ENCODE measurements around the gene FRMPD2. TPM values are rescaled to one million over a fixed set of nuclear protein-coding genes. Genes with fewer than 3 reads are reported as not detected.
"Not testable (repeated sequence)": the region's sequence is repeated elsewhere in the genome, so short reads cannot be mapped to it uniquely, and the experiment has no call there.

The FRMPD2 gene
- total RNA-seq, 1 experiment from 2014 or later, result 0.44 TPM

GRCh38 chr10:48154211-48155140, 120.0 kb downstream of the FRMPD2 start:
- H4K20me1 ChIP-seq (ENCODE audit: control insufficient read depth, insufficient read depth, insufficient read length); H3K23me2 ChIP-seq (ENCODE audit: insufficient read length, low read depth, low read length, poor library complexity, severe bottlenecking); H2BK20ac ChIP-seq (ENCODE audit: low read depth, low read length, poor library complexity, severe bottlenecking); H3K27me3 ChIP-seq (ENCODE audit: insufficient read depth, low read length); H2BK15ac ChIP-seq (ENCODE audit: low read depth, low read length); H4K5ac ChIP-seq (ENCODE audit: insufficient read length, low read depth, low read length); H4K8ac ChIP-seq (replicated peaks; ENCODE audit: insufficient read length, low read depth, low read length); H3K14ac ChIP-seq (ENCODE audit: insufficient read depth, low read length); H3T11ph ChIP-seq (ENCODE audit: low read length); H2BK12ac ChIP-seq (ENCODE audit: insufficient read length, low read depth, low read length); H3K4ac ChIP-seq (ENCODE audit: low read depth, low read length); H2BK5ac ChIP-seq (ENCODE audit: insufficient read length, low read length); H2AFZ ChIP-seq (ENCODE audit: low read length); H3K79me1 ChIP-seq (ENCODE audit: insufficient read depth, low read depth, low read length, poor library complexity, severe bottlenecking); H3K27ac ChIP-seq (ENCODE audit: insufficient read length, low read depth, low read length); H3K23ac ChIP-seq (ENCODE audit: insufficient read length, low read depth, low read length); DNase-seq; H3K27ac Mint-ChIP-seq; H3K9ac ChIP-seq (ENCODE audit: extremely low read depth, insufficient read length, low read length); H2AK5ac ChIP-seq (ENCODE audit: insufficient read length, low read length); H3K36me3 Mint-ChIP-seq (ENCODE audit: insufficient read depth in 1 of 3, low read depth in 3 of 3); H3K4me2 ChIP-seq (ENCODE audit: insufficient read depth, insufficient read length, low read length); H3K9me3 ChIP-seq (ENCODE audit: control insufficient read depth, low read depth, low read length); H3K27me3 Mint-ChIP-seq (ENCODE audit: low read depth); H3K4me1 ChIP-seq (ENCODE audit: insufficient read depth, low read length); H3K4me3 Mint-ChIP-seq; H3K4me1 Mint-ChIP-seq; H2BK120ac ChIP-seq (ENCODE audit: low read depth, low read length, poor library complexity, severe bottlenecking); H3K56ac ChIP-seq (ENCODE audit: insufficient read length, low read depth, low read length); H3K18ac ChIP-seq (ENCODE audit: insufficient read length, low read depth, low read length); H4K91ac ChIP-seq (ENCODE audit: insufficient read length, low read depth, low read length); H3K9me3 Mint-ChIP-seq; H3K79me2 ChIP-seq (ENCODE audit: insufficient read depth, low read length): not testable (repeated sequence)
- no CpG with 5 or more reads among the region's 6 CpGs for WGBS (ENCODE audit: extremely low coverage, insufficient read length, low lambda C conversion rate)

DNA sequence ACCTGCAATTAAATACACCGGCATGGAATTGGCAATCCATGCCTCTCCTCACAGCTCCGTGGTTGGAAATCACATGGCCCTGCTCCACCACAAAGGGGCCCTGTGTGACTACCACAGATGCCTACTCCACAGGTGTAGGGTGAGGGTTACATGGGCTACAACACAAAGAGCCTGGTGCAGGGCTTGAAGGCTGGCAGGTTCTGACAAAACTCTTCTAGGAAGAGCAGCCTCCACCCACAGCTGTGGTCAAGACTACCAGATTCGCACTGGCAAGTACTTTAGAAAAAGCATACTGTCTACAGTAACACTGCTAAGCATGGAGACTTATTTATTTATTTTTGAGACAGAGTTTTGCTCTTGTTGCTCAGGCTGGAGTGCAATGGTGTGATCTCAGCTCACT, 126.9 kb downstream of the FRMPD2 start:
- H4K5ac ChIP-seq (ENCODE audit: insufficient read length, low read depth, low read length); H2BK15ac ChIP-seq (ENCODE audit: low read depth, low read length); H3K18ac ChIP-seq (ENCODE audit: insufficient read length, low read depth, low read length); H3K27me3 Mint-ChIP-seq (ENCODE audit: low read depth); H2BK20ac ChIP-seq (ENCODE audit: low read depth, low read length, poor library complexity, severe bottlenecking); H3K27me3 ChIP-seq (ENCODE audit: insufficient read depth, low read length); H2AFZ ChIP-seq (ENCODE audit: low read length); H3K56ac ChIP-seq (ENCODE audit: insufficient read length, low read depth, low read length); H3K23me2 ChIP-seq (ENCODE audit: insufficient read length, low read depth, low read length, poor library complexity, severe bottlenecking); H3K4me3 Mint-ChIP-seq; H4K91ac ChIP-seq (ENCODE audit: insufficient read length, low read depth, low read length); H3K14ac ChIP-seq (ENCODE audit: insufficient read depth, low read length); H2BK5ac ChIP-seq (ENCODE audit: insufficient read length, low read length); H3K27ac Mint-ChIP-seq; H3K9me3 ChIP-seq (ENCODE audit: control insufficient read depth, low read depth, low read length); H2BK12ac ChIP-seq (ENCODE audit: insufficient read length, low read depth, low read length); H3K4me1 ChIP-seq (ENCODE audit: insufficient read depth, low read length); H3K79me1 ChIP-seq (ENCODE audit: insufficient read depth, low read depth, low read length, poor library complexity, severe bottlenecking); H3K4me1 Mint-ChIP-seq; H3K9ac ChIP-seq (ENCODE audit: extremely low read depth, insufficient read length, low read length); H3T11ph ChIP-seq (ENCODE audit: low read length); H4K20me1 ChIP-seq (ENCODE audit: control insufficient read depth, insufficient read depth, insufficient read length); DNase-seq; H2BK120ac ChIP-seq (ENCODE audit: low read depth, low read length, poor library complexity, severe bottlenecking); H3K4ac ChIP-seq (ENCODE audit: low read depth, low read length); H3K27ac ChIP-seq (ENCODE audit: insufficient read length, low read depth, low read length); H3K9me3 Mint-ChIP-seq; H3K36me3 Mint-ChIP-seq (ENCODE audit: insufficient read depth in 1 of 3, low read depth in 3 of 3); H3K4me2 ChIP-seq (ENCODE audit: insufficient read depth, insufficient read length, low read length); H3K23ac ChIP-seq (ENCODE audit: insufficient read length, low read depth, low read length); H2AK5ac ChIP-seq (ENCODE audit: insufficient read length, low read length); H4K8ac ChIP-seq (replicated peaks; ENCODE audit: insufficient read length, low read depth, low read length); H3K79me2 ChIP-seq (ENCODE audit: insufficient read depth, low read length): not testable (repeated sequence)
- no CpG with 5 or more reads among the region's 3 CpGs for WGBS (ENCODE audit: extremely low coverage, insufficient read length, low lambda C conversion rate)

Data from H9 (cell line).